HepG2 (cell line): ENCODE results near the gene SCN8A. TPM values are rescaled to one million over a fixed set of nuclear protein-coding genes. Genes with fewer than 3 reads are reported as not detected.

ENCODE experiments used
- ATAC-seq: fragments of 200-7000 bp; cut with Tn5 transposase; 3 replicates; pipeline ENCODE4 v1.9.1; 2020; ENCODE audit warnings: mild to moderate bottlenecking, moderate library complexity
- BruUV-seq: library from RNA; stranded (reverse); fragments of 400-500 nt; replicated peaks from 2 replicates; lab custom pipeline; 2021; lab: Mats Ljungman, UMichigan
- CTCF ChIA-PET: fragments of 300-600 bp; formaldehyde crosslinking; extraction: SDS; loops from one replicate; lab custom pipeline; 2021; ENCODE audit warnings: low total read pairs, inconsistent platforms, low intra/inter-chr PET ratio; lab: Yijun Ruan, JAX
- POLR2A ChIA-PET: fragments of 350-600 bp; sonication (Branson Sonifier 250); formaldehyde crosslinking; loops from one replicate; lab custom pipeline; 2020; ENCODE audit warnings: antibody characterized with exemption, inconsistent platforms; lab: Yijun Ruan, JAX
- DNase-seq: peaks from one replicate; pipeline ENCODE4 v3.0.0-alpha.2; 2015; ENCODE audit warnings: low spot score
- FAIRE-seq: peaks from 3 replicates; lab custom pipeline; 2011; peaks lifted over from hg19 to GRCh38; lab: Jason Lieb, UNC
- H2AFZ ChIP-seq: one replicate; pipeline ENCODE4 v1.6.1; 2011; ENCODE audit warnings: low read length, inconsistent platforms
- H3K27ac ChIP-seq: fragments of 300-600 bp; 3 replicates; pipeline ENCODE4 v1.8.0; 2011; ENCODE audit warnings: mixed run types, mild to moderate bottlenecking, mixed read lengths, low read length, inconsistent platforms; ENCODE audit not compliant: insufficient read depth; ENCODE audit errors: extremely low read length
- H3K27me3 ChIP-seq, 2 experiments: fragments of 200-600 bp in 1 of 2; 2 replicates in 1 of 2; 3 replicates in 1 of 2; pipeline versions ENCODE4 v1.6.0 to v1.8.0; 2011; ENCODE audit warnings: low read length in 2 of 2, mild to moderate bottlenecking in 2 of 2, moderate library complexity in 2 of 2, inconsistent platforms in 1 of 2; ENCODE audit not compliant: insufficient read depth in 2 of 2, control insufficient read depth in 1 of 2
- H3K36me3 ChIP-seq, 2 experiments: fragments of 200-600 bp in 1 of 2; replicated peaks in 1 of 2; 2 replicates in 1 of 2; 3 replicates in 1 of 2; pipeline versions ENCODE4 v1.5.1 to v1.8.0; 2011; ENCODE audit warnings: low read length in 2 of 2, inconsistent platforms in 1 of 2; ENCODE audit not compliant: insufficient read depth in 2 of 2, control insufficient read depth in 1 of 2
- H3K4me1 ChIP-seq: 2 replicates; pipeline ENCODE4 v1.5.1; 2012; ENCODE audit warnings: low read length, inconsistent platforms; ENCODE audit not compliant: insufficient read depth
- H3K4me2 ChIP-seq: 2 replicates; pipeline ENCODE4 v1.6.0; 2011; ENCODE audit warnings: low read depth, low read length, inconsistent platforms
- H3K4me3 ChIP-seq, 3 experiments: fragments of 200-600 bp in 1 of 3; sonication (generic), shearing (Covaris generic) in 1 of 3; replicated peaks in 1 of 3; 2 replicates each; pipeline ENCODE4 v1.5.1; 2011 to 2016; ENCODE audit warnings: low read length in 3 of 3, inconsistent platforms in 2 of 3, low read depth in 2 of 3, mild to moderate bottlenecking in 2 of 3, control low read depth in 1 of 3, mixed read lengths in 1 of 3; ENCODE audit not compliant: insufficient read depth in 1 of 3
- H3K79me2 ChIP-seq: one replicate; pipeline ENCODE4 v1.6.1; 2011; ENCODE audit warnings: low read length, inconsistent platforms; ENCODE audit not compliant: insufficient read depth
- H3K9ac ChIP-seq: 2 replicates; pipeline ENCODE4 v1.6.0; 2011; ENCODE audit warnings: mild to moderate bottlenecking, low read depth, low read length, inconsistent platforms; ENCODE audit not compliant: insufficient read depth
- H3K9me3 ChIP-seq: 2 replicates; pipeline ENCODE4 v1.5.1; 2012; ENCODE audit warnings: mild to moderate bottlenecking, low read length
- H4K20me1 ChIP-seq: 2 replicates; pipeline ENCODE4 v1.6.0; 2011; ENCODE audit warnings: inconsistent platforms, mild to moderate bottlenecking, low read length, moderate library complexity; ENCODE audit not compliant: insufficient read depth
- CBX5 ChIP-seq: sonication (generic); formaldehyde crosslinking; IDR thresholded peaks from 2 replicates; pipeline ENCODE4 v1.4.0; 2020; ENCODE audit warnings: missing genetic modification reagents, borderline replicate concordance
- HNRNPUL1 ChIP-seq: fragments of 200-400 bp; formaldehyde crosslinking; IDR thresholded peaks from 2 replicates; pipeline ENCODE4 v1.6.1; 2017; ENCODE audit warnings: low read depth, mild to moderate bottlenecking, low read length, moderate library complexity
- HOXA5 ChIP-seq: sonication (generic); formaldehyde crosslinking; IDR thresholded peaks from 2 replicates; pipeline ENCODE4 v1.4.0; 2020; ENCODE audit warnings: missing genetic modification reagents
- JUNB ChIP-seq: sonication (generic); formaldehyde crosslinking; IDR thresholded peaks from 2 replicates; pipeline ENCODE4 v1.8.0; 2022; ENCODE audit warnings: missing genetic modification reagents, mild to moderate bottlenecking, borderline replicate concordance
- KLF12 ChIP-seq: sonication (generic); formaldehyde crosslinking; IDR thresholded peaks from 2 replicates; pipeline ENCODE4 v1.4.0; 2020; ENCODE audit warnings: missing genetic modification reagents, borderline replicate concordance
- MAFF ChIP-seq: IDR thresholded peaks from 2 replicates; pipeline ENCODE4 v1.6.1; 2011; ENCODE audit warnings: low read depth, low read length, improper control_type of control experiment
- MAFK ChIP-seq, 2 experiments: IDR thresholded peaks in 1 of 2; conservative IDR thresholded peaks in 1 of 2; 2 replicates each; pipeline ENCODE4 v1.6.1; 2011; ENCODE audit warnings: improper control_type of control experiment in 2 of 2, low read length in 2 of 2
- MYPOP ChIP-seq: sonication (generic); formaldehyde crosslinking; IDR thresholded peaks from 2 replicates; pipeline ENCODE4 v1.8.1; 2023; ENCODE audit warnings: mild to moderate bottlenecking, moderate library complexity, missing genetic modification reagents
- ZBTB38 ChIP-seq: sonication (generic); formaldehyde crosslinking; IDR thresholded peaks from 2 replicates; pipeline ENCODE4 v1.5.1; 2020; ENCODE audit warnings: mild to moderate bottlenecking, missing genetic modification reagents
- ZNF101 ChIP-seq: sonication (generic); formaldehyde crosslinking; IDR thresholded peaks from 2 replicates; pipeline ENCODE4 v1.4.0; 2020; ENCODE audit warnings: mild to moderate bottlenecking, low read depth, missing genetic modification reagents, borderline replicate concordance
- ZNF143 ChIP-seq: sonication (generic); formaldehyde crosslinking; IDR thresholded peaks from 2 replicates; pipeline ENCODE4 v1.4.0; 2020; ENCODE audit warnings: missing genetic modification reagents
- ZNF788 ChIP-seq: sonication (generic); formaldehyde crosslinking; IDR thresholded peaks from 2 replicates; pipeline ENCODE4 v1.5.0; 2020; ENCODE audit warnings: mild to moderate bottlenecking, missing genetic modification reagents, borderline replicate concordance
- WGBS: methylation state at CpG from one replicate; pipeline ENCODE4 v1.1.6; 2017; ENCODE audit warnings: low lambda C conversion rate; 5-methylcytosine and 5-hydroxymethylcytosine counted together
- in situ Hi-C: cut with HindIII; loops from 2 replicates; pipeline ENCODE4 v1.10.0; 2017; ENCODE audit warnings: low pct_unique_long_range_greater_than_20kb; ENCODE audit not compliant: extremely low pct_ligation_motif_present
- intact Hi-C: fragments of 100-400 bp; cut with micrococcal nuclease; formaldehyde crosslinking; loops from one replicate; pipeline ENCODE4 v1.10.0; 2022; ENCODE audit not compliant: unreplicated experiment
- polyA plus RNA-seq, 8 experiments: library from polyadenylated mRNA; depleted of rRNA in 3 of 8; stranded (reverse) in 7 of 8; unstranded in 1 of 8; fragments of >200 nt; fragmentation: Illumina TruSeq in 4 of 8; extraction: Trizol in 4 of 8; gene quantifications; 2 replicates each; pipeline versions ENCODE4 v1.2.1 to v1.2.3, GENCODE V29; 2011 to 2016; ENCODE audit warnings: low read depth in 4 of 8, missing spikeins in 1 of 8, mixed read lengths in 1 of 8; ENCODE audit not compliant: insufficient read depth in 1 of 8
- total RNA-seq, 5 experiments: library from RNA; depleted of rRNA; stranded (reverse); fragments of >200 nt; fragmentation: Illumina TruSeq; extraction: Trizol; gene quantifications; 2 replicates each; pipeline ENCODE4 v1.2.3, GENCODE V29; 2016; ENCODE audit warnings: low read depth in 1 of 5

The SCN8A gene
- total and polyA plus RNA-seq, 2 of the 13 experiments (the other 11 are each of a cell fraction or from before 2014, with no cell fraction given): 0.57 to 1.4 TPM

DNA sequence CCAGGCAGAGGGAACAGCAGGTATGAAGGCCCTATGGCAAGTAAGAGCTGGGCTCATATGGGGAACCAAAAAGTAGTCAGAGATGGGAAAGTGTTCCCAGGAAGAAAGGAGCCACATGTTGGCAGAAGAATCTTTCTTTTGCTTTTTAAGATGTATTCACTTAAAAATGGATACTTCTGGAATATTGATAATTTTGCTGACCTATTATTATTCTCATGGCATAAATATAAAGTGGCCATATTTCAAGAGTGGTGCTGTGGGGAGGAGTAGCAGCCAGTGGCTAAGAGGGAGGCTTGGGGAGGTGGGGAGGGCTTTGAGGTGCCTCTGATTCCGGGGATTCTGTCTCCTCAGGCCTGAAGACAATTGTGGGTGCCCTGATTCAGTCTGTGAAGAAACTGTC lies 108.2 kb downstream of the SCN8A start:
- no peaks in the 10 kb centered on the region for H3K36me3 ChIP-seq
- 30% methylated on average over 1 of the region's 1 CpG for WGBS
- no peak overlapping the region for H3K4me2 ChIP-seq
- in situ Hi-C loops (no loop called here), intact Hi-C loops (no loop called here)
- H3K9me3 ChIP-seq: no peaks in the 10 kb centered on the region
- H4K20me1 ChIP-seq: no peaks in the 10 kb centered on the region
- H3K9ac ChIP-seq: no peak overlapping the region
- CTCF ChIA-PET: no interaction called here
- no peak overlapping the region for H3K4me3 ChIP-seq
- ATAC-seq (no peak), FAIRE-seq (no peak)
- BruUV-seq: no TSS peak
- POLR2A ChIA-PET: no interaction called here
- H3K4me1 ChIP-seq: peaks cover 5% of the 10 kb centered on the region
- H2AFZ ChIP-seq: no peak overlapping the region
- H3K27ac ChIP-seq: no peak overlapping the region
- TF ChIP-seq HOXA5: no peak
- no peak for TF ChIP-seq ZNF143 (CRISPR knock-in tag)
- peak; percentile 48 to 71; a peak in 3 of 4 replicates for TF ChIP-seq MAFK (conservative IDR thresholded peaks at IDR 0.05 in 1 of 2, IDR thresholded peaks at IDR 0.05 in 1 of 2; ENCODE audit: low read length in 2 of 2)
- TF ChIP-seq MAFF: peak; percentile 50; the same call in 1 of the 2 replicates
- no peak for TF ChIP-seq MYPOP (CRISPR knock-in tag)
- TF ChIP-seq ZNF788 (CRISPR knock-in tag): no peak
- TF ChIP-seq ZNF101 (CRISPR knock-in tag): no peak
- TF ChIP-seq ZBTB38: no peak
- TF ChIP-seq CBX5: no peak
- TF ChIP-seq, all 625 proteins: peak for 2
- no peaks in the 10 kb centered on the region for H3K79me2 ChIP-seq
- H3K27me3 ChIP-seq: no peaks in the 10 kb centered on the region
- no peak for DNase-seq

DNA sequence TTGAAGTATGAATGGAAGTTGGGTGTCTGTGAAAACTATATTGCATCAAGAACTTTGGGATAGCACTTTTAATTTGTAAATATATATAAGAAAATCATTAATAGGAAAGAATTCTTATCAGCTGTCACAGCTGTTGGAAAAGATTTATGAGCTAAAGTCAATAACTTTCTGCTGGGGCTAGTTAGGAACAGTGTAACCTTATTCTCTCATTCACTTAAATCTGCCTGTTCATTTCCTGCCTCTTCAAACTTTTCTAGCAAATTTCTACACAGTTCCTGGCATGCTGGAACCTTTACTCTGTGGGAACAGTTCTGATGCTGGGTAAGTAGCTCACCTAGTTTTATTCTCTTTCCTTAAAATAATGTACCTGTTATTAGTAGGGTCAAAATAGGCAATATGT lies 109.9 kb downstream of the SCN8A start:
- Histone ChIP-seq H3K79me2 (no peaks in the 10 kb centered on the region), H3K27me3 (no peaks in the 10 kb centered on the region), H3K36me3 (no peaks in the 10 kb centered on the region), H2AFZ (no peak overlapping the region), H4K20me1 (no peaks in the 10 kb centered on the region), H3K4me3 (no peak overlapping the region), H3K4me1 (no peaks in the 10 kb centered on the region), H3K4me2 (no peak overlapping the region), H3K9me3 (no peaks in the 10 kb centered on the region), H3K9ac (no peak overlapping the region), H3K27ac (no peak overlapping the region)
- FAIRE-seq (no peak), ATAC-seq (no peak), DNase-seq (no peak)
- in situ Hi-C loops (no loop called here), intact Hi-C loops (no loop called here)
- ChIA-PET CTCF (no interaction called here), POLR2A (no interaction called here)
- no TSS peak for BruUV-seq
- TF ChIP-seq KLF12 (no peak), HNRNPUL1 (no peak), JUNB (CRISPR knock-in tag) (no peak)
